NCI-H128 (cell line): ENCODE data around the gene UNC79.

ENCODE experiments used
- DNase-seq: peaks from one replicate; lab custom pipeline; 2025; ENCODE audit not compliant: unreplicated experiment; lab: John Stamatoyannopoulos, UW

The UNC79 gene

DNA sequence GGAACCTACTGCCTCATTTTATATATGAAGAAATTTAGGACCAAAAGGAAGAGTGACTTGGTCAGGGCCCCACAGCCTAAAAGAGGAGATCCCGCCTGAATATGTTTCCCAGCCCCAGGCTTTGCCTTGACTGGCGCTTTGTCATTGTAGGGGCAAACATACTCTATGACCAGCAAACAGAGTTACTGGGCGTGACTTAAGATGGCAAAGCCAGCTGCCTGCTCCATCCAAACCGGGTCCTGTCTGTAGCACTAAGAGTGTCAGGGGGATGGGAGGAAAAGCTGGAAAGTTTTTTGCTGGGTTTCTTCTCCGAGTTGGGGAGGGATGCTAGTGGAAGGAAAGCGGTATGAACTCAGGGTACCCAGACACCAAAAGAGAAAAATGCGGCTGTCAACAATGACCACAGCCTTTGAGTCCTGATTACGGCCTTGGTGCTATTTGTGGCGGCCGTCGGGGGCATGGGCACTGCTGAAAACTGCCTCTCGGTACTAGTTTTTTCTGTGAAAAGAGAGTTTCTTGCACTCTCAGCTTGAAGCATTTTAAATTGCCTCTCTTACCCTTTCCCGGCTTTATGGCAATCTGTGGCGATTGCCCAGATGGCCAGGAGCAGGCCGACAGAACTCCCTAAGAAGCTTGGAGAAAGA lies 274.9 kb downstream of the UNC79 start:
- DNase-seq: no peak

DNA sequence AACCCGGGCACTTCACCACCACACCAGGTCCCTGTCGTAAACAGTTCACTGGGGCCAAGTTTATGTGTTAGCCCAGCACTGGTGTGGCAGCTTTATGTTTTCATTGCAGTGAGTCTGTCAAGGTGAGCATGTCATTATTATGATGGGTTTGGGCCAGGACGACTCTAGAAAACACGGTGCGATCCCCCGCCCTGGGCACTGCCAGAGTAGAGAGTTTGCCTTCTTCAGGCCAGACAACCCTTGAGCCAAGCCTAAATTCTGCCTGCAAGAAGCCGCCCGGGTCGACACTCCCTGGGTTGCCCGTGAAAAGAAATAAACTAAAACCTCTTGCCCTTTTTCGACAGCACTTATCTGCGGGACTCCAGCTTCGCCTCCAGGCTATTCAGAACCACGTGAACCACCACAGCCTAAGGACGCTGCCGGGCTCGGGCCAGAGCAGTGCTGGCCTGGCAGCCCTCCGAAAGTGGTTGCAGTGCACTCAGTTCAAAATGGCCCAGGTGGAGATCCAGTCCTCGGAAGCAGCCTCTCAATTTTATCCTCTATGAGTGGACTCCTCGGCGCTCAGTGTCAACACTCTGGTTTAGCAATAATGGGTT lies 275.7 kb downstream of the UNC79 start:
- DNase-seq: no peak

DNA sequence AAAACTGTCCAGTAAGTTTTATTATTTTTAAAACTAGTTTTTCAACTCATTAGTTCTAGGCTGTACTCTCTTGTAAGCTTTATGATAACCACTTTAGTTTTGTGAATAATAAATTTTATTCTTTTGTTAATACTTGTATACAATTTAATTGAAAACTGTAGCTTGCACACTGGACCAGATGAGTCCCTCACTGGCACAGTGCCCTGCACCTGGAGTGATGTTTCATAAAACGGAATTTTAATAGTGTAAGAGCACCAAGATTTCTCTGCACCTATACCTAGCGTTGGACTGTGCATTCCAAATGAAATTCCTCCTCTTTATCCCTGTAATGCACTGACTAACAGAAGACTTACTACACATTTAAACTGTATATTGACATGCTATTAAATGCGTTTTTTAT lies 276.7 kb downstream of the UNC79 start:
- no peak for DNase-seq

DNA sequence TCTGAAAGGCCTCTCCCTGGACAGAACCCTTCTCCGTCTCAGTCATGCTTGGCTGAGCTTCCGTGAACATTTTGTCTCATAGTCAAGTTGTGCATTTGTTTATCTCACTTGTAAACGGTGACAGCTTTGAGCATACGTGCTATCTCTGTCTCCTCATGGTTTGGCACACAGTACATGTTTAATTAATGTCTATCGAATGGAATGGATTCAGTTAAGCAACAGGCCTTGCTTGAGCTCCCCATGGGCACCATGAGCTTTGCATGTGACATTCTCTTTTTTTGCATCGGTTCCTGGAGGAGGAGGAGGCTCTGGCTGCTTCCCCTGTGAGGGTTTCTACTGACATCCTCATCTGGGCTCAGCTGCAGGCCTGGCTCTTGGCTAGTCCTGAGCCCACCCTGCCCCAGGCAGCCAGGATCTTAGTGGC lies 277.6 kb downstream of the UNC79 start:
- DNase-seq: no peak

DNA sequence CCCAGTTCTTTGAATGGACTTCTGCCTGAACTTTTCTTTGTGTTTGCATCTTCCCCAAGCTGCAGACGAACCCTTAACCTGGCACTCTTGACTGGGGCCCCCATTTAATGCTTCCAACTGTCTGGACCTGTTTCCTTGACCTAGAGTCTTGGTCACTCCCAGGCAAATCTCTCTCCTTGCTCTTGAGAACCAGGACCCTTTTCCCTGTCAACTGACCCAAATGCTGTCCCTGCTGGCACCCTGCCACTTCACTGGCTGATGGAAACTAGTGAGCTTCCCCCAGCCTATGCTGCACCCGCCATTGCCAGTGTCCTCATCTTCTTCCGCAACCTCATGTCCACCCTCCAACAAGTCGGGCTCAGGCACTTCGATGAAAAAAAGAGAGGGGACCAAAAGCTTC lies 278.1 kb downstream of the UNC79 start:
- DNase-seq: no peak

DNA sequence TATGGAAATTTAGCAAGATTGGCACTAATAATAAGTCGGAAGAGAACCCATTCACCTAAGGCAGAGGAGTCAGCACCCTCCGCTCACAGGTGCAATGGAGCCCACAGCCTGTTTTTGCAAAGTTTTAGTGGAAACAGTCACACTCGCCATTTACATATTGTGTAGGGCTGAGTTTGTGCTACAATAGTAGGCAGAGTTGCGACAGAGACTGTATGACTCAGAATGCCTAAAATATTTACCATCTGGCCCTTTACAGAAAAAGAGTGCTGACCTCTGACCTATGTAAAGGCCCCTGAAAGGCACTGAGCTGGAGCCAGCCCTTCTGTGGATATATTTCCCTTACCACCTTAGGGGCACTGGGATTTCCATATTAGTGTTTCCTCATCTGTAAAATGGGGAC lies 278.5 kb downstream of the UNC79 start:
- DNase-seq: no peak

DNA sequence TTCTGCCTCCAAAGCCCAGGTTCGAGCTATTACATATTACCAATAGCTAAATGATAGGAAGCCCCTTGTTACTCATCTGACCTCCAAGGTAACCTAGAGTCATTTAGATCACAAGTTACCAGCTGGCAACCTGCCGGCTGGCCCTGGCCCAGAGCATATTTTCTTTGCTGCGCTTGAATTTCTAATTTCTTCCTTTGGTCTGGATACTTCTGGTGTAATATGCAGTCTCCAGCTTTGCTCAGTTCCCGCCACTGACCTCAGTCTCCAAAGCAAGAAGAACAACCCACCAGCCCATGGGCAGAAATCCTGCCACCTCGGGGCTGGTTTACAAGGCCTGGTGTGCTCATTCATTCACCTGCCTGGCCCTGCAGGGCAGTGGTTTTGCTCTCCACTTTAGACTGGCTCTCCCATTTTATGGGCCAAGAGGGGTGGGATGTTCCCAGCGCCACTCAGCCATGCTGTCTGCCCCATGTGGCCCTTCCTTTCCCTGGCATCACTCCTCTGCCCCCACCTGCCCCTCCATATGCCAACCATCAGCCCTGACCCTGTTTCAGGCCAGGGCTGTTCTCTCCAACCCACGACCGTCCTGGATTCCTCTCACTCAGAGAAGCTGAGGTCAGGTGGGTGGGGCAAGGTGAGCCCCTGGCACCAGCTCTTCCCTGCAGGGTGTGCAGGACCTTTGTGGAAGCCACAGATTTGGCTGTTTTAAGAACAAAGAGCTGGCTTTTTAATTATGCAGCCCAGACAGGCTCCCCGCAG lies 281.5 kb downstream of the UNC79 start:
- no peak for DNase-seq

DNA sequence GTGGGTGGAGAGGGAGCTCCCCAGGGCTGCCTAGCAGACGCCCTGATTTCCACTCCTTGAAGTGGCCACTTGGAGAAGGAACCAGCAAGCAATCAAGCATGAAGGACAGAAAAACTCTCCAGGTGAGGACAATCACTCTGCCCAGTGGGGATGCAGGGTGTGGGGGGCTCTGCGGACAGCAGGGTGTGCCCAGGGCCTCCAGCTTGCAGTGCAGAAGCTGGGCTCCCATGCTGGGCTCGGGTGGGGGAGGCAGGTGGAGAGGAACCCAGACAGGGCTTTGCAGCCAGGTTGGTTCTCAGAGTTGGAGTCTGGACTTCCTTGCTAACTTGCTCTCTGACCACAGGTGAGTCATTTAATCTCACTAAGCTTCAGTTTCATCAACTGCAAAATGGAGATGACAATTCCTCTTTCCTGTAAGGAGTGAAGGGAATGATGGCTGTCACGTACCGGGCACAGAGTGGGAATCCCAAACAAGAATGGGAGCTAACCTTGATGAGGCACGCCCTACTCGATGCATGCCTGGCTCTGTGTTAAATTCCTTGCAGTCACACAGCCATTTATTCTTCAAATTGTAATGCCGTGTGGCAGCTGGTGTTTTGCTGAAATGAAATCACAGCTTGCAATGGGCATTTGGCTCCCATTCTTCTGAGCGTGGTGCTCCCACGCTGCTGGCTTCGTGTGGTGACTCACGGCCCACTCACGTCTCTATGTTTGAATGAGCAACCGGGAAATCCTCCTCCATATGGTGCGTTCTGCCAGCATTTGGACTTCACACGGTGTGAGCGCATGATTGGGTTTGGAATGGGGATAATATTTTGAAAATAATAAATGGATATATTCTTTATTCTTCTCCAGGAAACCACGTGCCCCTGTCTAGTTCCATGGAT lies 282.3 kb downstream of the UNC79 start:
- DNase-seq: peak; percentile 25

DNA sequence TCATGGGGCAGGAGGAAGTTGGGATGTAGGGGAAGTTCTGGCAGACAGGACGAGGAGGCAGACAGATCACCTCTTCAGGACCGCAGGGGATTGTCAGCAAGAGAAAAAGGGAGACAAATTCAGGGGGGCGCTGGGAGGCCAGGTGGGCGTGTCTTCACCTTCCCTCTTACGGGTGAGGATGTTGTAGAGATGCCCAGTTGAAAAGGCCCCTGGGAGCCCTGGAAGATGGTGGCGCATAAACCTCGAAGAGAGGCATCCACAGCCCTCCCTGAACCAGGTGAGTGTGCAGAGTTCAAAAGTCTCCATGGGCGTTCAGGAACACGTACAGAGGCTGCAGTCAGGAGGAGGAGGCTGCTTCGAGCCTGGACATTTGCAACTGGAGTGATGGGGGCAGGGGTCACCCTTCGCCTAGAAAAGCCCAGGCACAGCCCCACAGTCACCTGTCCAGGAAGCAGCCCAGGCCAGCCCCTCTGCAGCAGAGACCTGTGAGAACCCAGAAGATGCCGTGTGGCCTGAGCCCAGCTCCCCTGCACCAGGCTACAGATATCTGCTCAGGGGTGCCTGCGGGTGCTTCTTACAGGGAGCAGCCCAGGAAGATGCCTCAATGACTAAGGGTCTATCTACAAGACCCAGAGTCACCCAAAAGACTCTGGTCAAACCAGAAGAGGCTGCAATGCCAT lies 283.1 kb downstream of the UNC79 start:
- no peak for DNase-seq

DNA sequence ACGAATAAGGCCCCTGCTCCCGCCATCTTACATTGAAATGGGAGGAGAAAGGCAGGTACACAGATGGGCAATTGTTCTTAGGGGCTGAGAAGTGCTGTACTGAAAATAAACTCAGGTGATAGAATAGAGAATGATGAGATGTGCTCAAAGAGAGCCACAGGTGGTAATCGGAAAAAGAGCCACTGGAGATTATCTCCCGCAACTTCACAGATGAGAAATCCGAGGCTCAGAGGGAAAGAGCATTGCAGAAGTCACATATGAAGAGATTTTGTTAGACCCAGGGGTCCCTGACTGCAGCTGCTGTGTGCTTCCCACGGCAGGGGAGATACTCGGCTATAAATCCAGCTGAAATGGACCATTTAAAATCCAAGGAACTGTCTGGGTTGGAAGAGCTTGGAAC lies 283.9 kb downstream of the UNC79 start:
- DNase-seq: no peak

DNA sequence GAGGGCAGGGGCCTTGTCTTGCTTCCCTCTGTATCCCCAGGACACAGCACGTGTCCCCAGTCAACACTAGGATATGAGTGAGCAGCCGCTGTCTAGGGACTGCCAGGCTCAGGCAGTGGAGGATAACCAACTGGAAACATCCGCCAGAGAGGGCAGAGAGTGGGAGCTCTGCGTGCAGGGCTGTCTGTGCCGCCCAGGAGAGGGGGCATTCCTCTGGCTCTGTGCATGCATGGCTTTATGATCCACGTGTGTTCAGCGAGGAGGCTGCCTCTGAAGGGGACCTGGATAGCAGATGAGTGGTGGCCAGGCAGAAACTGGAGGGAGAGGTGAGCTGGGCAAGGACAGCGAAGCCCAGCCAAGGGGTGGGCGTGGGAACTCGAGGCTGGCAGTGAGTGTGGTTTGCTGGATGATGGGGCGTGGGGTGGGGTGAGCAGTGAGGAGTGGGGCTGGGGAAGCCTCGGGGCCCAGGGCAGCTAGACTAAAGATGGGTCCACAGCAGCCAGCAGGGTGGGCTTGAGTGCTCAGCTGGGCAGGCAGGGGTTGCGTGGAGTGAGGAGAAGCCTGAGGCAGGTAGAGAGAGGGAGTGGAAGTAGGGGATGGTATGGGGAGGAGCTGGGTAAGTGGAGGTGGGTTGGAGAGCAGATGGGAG lies 284.7 kb downstream of the UNC79 start:
- no peak for DNase-seq

DNA sequence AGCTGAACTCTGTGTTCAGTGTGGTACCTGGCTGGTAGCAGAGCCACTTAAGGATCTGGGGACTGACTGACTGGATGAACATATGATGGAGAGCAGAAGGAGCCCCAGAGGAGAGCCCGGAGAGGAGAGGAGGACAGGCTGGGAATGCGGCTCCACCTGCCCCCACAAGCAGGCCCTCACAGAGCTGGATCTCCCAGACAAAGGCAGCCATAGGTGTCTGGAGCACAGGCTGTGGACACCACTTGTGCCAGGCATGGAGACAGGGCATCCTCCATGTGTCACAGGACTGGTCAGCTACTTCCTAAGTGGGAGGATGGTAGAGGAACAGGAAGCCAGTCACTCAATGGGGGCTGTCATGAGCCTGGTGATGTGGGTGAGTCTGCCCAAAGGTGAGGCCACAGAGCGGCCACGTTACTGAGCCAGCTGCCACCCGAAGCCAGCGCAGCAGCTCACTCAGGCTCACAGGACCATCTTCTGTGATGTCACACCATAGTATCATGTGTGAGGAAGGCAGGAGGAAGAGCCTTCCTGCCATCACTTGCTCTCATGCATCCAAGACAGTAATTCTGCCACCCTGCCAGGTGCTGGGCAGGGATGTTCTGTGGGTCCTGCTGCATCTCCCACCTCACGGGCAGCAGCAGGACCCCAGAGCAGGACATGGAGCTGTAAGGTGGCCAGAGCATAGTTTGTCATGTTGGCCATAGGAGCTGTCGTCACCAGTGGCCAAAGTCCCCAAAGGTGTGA lies 285.4 kb downstream of the UNC79 start:
- no peak for DNase-seq

DNA sequence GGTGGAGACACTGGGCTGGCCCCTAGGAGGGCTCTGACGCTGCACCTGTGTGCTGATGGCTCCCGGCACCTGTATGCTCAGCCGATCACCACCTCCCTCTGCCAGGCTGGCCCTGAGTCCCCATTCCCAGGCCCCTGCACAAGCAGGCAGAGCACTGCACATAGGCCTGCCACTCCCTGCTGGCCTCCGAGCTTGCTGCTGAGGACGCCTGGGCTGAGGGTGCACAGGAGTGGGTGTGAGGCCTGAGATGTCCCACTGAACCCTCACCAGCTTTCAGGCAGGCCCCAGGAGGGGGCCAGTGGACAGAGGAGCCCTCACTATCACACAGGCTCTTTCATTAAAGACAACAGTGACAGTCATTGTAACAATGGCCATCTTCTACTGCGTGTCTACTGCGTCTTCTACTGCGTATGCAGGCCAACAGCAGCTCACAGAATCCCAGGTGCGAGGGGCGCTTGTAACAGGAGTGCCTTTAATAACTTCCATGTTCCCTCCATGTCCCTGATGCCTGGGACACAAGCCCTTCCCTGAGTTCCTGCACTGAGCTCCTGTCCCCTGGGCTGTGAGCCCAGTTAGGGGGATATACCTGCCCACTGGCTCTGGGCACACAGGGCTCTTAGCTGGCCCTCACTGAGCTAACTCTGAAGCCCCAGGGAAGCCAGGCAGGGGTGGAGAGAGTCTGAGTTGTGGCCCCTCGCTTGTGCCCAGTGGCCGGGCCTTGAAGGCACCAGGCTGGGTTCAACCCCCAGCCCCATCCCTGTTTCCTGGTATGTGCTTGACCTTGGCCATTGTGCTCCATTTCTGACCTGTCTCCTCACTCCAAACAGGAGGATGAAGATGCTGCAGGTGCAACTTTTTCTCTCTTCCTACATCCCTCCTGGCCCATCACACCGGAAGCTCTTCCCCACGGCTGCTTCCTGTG lies 286.3 kb downstream of the UNC79 start:
- DNase-seq: no peak

DNA sequence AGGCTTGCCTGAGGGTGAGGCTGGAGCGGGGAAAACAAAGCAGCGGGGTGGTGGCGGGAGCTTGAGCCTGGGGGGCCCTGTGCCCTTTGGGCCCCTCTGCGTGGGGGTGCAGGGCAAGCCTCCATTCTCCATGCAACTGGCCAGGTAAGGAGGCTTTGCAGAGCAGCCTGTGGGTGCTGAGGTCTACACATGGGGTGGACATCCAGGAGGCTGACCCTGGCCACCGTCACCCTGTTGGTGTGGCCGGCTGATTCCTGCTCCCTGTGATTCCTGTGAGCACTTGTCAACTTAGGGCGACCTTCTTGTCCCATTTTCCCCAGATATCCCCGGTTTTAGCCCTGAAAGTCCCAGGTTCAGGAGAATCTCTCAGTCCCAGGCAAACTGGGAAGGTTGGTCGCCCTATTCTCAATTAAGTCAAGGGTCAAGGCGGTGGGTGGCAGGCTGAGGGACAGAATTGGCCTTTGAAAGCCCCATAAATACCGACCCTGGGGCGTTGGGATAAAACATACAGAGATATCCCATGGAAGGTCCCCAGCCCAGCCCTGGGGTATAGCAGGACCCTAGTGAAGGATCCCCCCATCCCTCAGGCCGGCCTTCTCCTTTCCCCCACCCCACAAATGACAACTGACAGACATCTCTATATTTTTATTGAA lies 287.1 kb downstream of the UNC79 start:
- no peak for DNase-seq

DNA sequence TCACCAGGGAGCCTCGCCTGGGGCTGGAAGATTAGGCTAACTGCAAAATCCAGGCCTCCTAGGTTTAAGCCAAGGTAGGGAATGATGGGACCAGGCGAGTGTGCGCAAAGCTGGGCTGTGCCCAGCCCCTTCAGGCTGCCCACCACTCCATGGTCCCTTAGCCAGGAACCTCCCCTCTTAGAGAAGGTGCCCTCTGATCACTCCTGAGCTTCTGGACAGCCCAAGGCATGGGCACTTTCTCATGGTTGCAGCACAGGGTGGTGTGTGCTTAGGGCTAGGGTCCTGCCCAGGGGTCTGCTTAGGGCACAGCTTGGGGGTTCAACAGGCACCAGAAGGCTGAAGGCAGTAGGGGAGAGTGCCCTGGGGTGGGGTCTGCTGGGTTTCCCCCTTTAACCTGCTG lies 288.5 kb downstream of the UNC79 start:
- no peak for DNase-seq

DNA sequence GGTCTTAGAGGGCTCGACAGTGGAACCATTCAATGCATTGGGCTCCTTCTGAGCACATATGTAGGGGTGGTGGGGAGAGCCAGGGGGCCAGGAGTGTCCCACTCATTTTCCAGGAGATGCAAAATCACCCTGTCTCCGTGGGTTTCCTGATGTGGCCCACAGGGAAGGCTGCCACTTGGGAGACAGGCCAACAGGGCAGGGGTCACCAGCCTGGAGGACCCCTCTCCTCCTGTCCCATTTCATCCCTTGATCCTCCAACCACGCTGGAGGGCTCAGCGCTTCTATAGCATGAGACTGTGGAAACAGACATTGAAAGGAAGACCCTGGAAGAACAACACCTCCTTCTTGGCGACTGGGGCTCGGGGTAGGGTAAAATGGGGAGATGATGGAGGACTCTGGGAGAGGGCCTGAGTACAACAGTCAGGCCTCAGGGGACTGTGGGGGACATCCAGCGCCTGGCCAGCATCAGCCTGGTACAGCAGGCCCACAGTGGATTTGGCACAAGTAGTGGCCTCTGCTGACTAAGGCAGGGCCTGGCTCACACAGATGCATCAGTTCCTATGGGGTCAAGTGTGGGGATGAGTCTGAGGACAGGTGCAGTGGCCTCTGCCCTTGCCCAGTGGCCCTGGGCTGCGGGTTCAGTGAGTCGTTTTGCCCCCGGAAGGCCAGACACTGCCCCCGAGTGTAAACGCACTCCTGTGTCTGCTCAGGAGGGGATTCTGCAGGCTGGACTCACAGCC lies 289.5 kb downstream of the UNC79 start:
- no peak for DNase-seq

DNA sequence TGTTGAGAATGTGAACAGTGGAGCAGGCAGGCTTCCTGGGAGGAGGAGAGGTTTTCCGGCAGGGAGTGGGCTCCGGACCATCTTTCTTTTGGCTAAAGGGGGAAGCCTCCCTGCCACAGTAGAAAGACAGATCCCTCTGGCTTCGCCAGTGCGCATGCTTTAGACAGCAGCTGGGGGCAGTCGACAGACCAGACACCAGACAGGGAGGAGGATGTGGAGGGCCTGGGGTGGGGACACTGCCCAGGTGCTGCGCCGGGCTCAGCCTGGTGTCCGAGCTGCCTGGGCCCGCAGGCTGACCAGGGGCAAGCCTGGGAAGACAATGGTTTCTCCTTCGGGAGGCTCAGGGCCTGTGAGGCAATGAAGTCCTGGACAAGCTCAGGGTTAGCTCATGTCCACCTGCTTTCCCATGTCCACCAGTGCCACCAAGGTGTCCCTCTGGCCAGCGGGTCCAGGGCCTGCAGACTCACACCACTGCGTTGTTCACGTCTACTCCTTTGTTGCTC lies 290.3 kb downstream of the UNC79 start:
- no peak for DNase-seq
